Fibroblast of lung (primary cell): Measurements from ENCODE around the gene ATP9B.

Source experiments
- EZH2 ChIP-seq: IDR thresholded peaks from 2 replicates; pipeline ENCODE4 v1.5.1; 2012; ENCODE audit warnings: low read length, control low read depth, mild to moderate bottlenecking; ENCODE audit errors: missing control alignments
- TF ChIP-seq, protein P1 (sequence below), 2 donors: IDR thresholded peaks in 1 of 2; conservative IDR thresholded peaks in 1 of 2; 1 replicate in 1 of 2; 2 replicates in 1 of 2; pipeline ENCODE4 v1.5.1; 2011 to 2012; ENCODE audit warnings: low read length in 2 of 2, control low read depth in 1 of 2, inconsistent platforms in 1 of 2, low read depth in 1 of 2, mild to moderate bottlenecking in 1 of 2

DNA sequence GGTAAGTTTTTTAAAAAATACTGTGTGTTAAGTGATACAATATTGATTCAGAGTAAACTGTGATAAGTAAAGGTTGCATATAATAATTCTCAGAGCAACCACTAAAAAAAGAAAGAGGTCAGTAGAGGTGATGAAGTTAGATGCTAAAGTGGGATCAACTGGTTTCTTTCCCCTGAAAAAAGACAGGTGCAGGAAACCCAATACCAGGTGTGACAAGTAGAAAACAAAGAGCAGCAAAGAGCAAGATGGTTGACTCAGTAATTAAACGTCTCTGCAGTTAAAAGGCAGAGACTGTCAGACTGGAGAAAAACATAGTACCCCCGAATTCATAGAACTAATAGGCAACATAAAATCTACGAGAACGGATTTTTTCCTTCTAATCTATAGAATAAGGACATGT, 128.3 kb downstream of the ATP9B start:
- TF ChIP-seq, protein P1, sequence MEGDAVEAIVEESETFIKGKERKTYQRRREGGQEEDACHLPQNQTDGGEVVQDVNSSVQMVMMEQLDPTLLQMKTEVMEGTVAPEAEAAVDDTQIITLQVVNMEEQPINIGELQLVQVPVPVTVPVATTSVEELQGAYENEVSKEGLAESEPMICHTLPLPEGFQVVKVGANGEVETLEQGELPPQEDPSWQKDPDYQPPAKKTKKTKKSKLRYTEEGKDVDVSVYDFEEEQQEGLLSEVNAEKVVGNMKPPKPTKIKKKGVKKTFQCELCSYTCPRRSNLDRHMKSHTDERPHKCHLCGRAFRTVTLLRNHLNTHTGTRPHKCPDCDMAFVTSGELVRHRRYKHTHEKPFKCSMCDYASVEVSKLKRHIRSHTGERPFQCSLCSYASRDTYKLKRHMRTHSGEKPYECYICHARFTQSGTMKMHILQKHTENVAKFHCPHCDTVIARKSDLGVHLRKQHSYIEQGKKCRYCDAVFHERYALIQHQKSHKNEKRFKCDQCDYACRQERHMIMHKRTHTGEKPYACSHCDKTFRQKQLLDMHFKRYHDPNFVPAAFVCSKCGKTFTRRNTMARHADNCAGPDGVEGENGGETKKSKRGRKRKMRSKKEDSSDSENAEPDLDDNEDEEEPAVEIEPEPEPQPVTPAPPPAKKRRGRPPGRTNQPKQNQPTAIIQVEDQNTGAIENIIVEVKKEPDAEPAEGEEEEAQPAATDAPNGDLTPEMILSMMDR (conservative IDR thresholded peaks at IDR 0.05 in 1 of 2, IDR thresholded peaks at IDR 0.05 in 1 of 2; ENCODE audit: low read depth in 1 of 2, low read length in 2 of 2): no peak
- TF ChIP-seq EZH2: no peak
